Fibroblast of skin of right biceps (primary cell): ENCODE results near the gene INPP4B.

Experiments used
- DNase-seq: peaks from one replicate; pipeline ENCODE4 v3.0.0-alpha.2; 2013

Gene INPP4B

DNA sequence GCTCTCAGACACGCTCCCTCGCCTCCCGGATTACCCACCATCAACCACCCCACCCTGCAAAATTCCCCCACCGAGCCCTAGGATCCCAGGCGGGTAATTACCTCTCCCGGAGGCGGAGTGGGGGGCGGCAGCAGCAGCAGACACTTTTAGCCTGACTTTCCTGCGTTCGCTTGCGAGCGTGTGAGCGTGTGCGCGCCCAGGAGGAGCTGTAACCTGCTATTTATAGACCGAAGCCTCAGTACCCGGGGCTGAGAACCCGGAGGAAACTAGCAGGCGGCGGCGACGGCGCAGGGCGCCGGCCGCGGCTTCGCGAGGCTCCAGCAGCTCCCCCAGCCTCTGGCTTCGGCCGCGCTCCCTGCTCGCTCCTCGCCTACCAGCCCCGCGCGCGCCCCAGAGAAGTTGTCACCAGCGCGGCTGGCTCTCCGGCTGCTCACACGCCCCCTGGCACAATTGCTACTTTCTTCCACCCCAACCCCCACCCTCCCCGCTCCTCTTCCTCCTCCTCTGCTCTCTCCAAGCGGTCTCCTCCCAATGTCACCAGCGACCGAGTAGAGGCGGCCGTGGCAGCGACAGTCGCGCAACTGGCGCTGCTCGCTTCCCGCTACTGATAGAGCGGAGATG, at the start of gene INPP4B:
Gene INPP4B (minus strand): TSS at position 194 of the 621 bp plus-strand sequence.
- DNase-seq = peak; percentile 72

DNA sequence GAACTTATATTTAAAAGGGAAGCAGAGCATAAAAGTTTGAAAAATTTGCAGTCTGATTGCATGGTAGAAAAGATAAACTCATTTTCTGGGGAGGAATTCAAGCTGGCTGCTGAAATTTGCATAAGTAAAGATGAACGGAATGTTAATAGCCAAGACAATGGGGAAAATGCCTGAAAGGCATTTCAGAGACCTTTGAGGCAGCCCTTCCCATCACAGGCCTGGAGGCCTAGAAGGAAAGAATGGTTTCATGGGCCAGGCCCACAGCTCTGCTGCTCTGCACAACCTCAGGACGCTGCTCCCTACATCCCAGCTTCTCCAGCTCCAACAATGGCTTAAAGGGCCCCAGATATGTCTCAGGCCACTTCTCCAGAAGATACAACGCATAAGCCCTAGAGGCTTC, 46.9 kb upstream of the INPP4B start:
- no peak for DNase-seq

DNA sequence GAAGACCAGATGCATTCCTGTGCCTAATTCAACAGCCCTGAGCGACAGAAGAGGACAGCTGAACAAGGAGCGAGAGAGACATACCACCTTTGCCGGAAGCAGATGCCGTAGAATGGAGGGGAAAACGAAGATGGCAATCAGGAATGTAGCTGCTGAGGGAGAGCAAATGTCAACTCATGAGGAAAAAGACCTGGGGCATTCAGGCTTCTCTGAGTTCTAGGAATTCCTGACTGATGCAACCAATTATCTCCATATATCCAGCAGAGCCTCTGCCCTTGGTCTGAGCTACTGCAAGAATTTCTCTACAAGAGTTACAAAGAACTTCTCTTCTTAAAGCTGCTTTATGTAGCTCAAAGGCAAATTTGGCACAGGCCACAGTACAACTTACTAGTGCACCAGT, 40.5 kb upstream of the INPP4B start:
- no peak for DNase-seq

DNA sequence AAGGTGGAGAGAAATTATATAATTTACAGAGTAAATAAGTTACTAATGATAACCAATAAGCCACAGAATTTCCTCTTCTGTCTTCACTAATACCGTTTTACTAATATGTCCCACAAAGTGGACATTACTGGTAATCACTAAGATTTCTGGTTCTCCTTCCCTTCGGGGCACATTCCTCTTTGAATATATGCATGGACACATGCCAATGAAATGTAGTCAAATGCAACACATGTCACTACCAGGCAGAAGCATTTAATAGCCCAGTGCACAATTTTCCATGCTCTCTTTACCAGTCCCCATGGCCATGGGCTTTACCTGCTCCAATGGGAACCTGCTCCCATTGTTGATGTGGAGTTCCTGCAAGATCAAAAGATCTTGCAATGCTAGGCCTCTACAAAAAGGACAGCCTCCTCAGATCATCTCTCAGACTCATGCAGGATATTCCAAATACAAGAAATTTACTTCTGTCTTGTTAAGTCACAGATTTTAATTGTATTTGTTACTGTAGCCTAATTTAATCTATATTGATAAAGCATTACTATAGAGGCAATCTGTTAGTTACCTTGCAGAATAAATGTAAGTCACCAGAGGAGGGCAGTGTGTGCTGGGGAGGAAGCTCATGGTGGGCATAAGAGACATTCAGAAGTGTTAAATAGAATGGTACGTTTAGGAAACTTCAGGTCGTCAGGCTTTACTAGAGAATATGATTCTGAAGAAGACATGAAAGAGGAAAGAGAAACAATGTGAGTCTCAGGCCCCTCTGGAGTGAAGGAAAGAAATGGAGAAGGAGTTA, 37.1 kb upstream of the INPP4B start:
- peak; percentile 10 for DNase-seq

DNA sequence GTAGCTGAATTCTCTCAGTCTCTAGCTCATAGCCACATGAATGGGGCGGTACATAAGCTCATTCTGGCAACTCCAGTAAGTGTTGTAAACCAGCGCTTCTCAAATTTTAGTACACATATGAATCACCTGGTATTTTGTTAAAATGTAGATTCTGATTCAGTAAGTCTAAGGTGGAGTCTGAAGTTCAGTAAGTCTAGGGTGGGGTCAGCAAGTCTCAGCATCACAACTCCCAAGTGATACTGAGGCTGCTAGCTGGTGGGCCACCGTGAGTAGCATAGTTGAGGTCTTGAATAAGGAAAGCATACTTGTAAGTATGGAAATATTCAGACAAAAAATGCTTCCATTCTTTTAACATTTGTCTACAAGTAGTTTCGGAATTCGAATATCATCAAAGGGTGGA, 36.1 kb upstream of the INPP4B start:
- no peak for DNase-seq

DNA sequence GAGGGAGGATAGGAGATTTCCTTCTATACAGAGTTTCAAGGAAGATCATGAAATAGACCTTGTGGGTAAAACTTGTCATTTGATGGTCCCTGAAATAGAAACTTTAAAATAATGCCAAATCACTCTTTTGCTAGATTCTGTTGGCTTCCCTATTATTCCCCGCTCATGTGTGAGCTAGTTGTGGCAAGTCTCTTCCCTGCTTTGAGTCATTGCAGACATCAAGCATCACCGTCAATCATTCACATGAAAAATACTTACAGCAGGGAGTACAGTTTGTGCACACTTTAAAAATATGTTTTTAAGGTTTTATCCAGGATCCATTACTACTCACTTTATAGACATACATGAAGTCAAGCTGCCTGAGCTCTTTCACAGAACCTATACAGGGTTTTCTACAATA, 35.2 kb upstream of the INPP4B start:
- no peak for DNase-seq

DNA sequence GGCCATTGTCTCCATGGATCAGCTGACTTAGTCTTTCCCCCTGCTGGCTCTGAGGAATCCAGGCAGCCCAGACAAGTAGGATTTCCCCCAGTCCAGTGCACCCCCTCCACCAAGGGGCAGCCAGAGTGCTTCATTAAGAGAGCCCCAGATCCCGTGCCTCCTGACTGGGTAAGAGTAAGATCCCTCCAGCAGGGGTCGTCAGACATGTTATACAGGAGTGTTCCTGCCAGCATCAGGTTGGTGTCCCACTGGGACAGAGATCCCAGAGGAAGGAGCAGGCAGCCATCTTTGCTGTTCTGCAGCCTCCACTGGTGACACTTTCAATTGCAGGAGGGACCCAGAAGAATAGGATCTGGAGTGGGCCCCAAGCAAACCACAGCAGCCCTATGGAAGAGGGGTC, 29.0 kb upstream of the INPP4B start:
- no peak for DNase-seq

DNA sequence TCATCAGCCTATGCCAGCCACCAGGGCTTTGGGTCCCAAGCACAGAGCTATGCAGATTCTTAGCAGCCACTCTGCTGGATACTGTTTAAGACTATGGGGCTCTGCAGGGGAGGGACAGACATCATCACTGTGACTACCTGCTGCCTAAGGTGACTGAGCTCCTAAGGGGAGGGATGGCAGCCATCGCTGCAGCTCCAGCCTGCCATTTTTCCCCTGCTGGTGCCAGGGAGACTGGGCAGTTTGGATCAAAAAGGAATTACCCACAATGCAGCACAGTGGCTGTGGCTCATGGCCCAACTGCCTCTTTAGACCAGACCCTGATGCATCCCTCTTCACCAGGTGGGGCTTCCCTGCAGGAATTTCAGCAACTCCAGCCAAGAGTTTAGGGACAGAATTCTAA, 28.6 kb upstream of the INPP4B start:
- no peak for DNase-seq

DNA sequence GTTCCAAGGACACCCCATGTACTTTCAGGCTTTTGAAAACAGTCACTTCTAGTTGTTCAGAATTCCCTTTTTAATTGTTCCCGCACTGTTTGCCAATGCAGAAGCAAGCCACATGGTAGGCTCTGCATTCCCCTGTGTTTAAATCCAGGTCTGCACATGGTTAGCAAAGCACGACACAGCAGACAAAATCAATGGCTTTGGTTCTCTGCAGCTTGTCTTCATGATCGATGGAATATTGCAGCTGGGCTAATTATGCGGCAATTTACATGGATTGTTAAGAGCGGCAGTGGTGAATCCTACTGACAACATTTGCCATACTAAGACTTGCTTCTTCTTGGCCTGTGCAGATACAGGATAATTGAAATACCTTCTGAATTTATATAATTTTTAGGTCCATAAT, 20.6 kb upstream of the INPP4B start:
- DNase-seq = no peak

DNA sequence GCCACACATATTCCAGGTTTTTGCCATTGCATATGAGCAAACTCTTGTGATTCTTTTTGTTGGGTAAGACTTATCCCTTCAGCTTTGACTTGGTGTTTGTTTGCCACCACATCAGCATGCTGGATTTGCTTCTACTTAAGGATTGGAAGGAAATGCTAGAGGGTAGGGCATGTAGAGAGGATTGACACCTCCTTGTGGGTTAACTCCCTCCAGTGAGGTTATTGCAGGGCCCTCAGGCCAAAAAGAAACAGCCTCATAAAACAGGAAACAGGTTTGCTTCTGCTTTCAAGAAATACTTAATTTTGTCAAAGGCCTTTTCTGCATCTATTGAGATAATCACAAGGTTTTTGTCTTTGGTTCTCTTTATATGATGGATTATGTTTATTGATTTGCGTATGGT, 15.2 kb upstream of the INPP4B start:
- no peak for DNase-seq

DNA sequence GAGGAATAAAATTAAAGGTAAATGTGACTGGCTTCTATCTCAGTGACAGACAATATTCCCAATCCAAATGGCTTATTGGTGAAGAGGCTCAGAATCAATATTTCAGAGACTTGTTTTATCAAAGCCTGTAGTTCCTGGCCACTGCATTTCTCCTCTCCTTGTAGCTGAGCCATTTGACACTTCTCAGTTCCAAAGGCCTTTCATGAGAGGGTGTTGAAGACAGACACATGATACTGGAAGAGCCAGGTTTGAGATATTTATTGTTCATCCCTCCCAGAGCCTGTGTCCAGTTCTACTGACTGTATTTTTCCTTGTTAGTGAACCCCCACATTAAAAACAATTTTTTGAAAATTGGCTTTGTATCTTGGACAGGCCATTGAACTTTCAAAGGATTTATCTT, 12.9 kb upstream of the INPP4B start:
- DNase-seq = no peak

DNA sequence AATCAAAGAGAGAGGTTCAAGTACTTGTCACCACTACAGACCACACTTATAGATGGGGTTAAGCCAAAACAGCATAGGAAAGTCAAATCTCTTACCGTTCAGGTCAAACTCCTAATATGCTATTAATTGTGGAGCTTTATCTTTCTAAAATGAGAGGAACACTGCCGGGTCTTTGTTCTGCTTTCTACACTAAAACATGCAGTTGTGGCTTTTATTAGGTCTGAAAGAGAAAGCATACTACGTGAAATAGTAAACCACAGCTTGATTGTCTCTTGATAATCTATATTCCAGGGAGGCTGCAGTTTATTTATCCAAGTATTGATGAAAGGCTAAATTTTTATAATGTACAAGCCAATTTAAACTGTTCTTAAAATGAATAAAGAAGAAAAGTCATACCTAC, 12.3 kb upstream of the INPP4B start:
- no peak for DNase-seq

DNA sequence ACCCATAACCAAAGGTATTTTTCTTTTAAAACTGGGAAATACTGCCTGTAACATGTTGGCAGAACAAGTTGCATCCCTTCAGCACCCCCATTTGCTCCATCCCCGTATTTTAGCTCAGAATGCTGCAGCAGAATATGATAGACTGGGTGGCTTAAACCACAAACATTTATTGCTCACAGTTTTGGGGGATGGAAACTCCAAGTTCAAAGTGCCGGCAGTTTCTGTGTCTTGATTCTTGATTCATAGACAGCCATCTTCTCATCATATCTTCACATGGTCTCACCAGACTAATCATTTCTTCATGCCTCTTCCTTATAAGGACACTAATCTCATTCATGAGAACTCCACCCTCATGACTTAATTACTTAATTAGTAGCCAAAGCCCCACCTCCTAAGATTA, 10.5 kb upstream of the INPP4B start:
- DNase-seq = peak; percentile 54

DNA sequence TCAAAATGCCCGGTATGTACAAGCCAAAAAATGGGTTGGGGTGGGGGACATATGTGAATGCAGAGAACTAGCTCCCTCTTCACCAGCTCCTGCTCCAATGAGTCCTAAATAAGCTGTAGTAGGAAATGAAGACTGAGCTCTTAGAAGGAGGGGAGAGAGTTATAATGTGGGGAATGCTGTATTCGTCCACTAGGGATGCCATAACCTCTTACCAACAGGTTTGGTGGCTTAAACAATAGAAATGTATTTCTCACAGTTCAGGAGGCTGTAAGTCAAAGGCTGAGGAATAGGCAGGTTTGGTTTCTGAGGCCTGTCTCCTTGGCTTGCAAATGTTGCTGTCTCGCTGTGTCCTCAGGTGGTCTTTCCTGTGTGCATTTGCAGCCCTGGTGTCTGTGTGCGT, 4.4 kb upstream of the INPP4B start:
- DNase-seq = no peak

DNA sequence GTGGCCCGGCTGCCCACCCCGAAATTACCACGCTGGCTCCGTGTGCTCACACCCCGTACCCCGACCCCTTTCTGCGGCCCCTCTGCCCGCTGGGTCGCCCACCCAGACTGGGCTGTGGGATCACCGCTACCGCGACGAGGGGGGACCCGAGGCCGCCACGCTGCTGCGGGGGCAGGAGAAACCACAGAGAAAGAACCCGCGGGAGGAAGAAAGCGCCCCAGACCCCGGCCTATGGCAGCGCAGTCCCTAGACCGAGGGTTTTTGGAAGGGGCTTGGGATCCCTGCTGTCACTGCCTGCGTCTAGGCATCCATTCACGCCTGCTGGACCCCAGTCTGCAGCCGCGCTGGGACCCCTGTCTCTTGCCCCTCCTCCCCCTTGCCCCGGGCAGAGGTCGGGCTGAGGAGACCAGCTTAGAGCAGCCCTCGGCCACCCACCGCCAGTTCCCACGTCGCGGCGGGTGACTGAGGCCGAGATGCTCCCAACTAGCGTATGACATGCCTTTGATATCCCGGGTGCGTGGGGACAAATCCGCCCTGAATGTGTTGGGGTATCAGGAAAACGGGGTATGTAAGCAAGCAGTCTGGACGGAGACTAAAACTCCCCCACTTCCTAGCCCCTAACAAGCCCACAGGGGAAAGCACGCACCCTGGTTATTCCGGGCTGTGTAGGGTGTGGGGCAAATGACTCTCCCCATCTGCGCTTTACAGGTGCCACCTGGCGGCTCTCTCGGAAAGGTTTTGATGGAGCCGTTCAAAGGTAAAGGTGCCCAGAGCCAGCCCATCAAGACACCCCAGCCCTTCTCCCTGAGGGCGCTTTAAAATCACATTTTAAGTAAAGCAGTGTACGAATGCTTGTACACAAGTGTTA, 862 bp upstream of the INPP4B start:
- DNase-seq = peak; percentile 23

DNA sequence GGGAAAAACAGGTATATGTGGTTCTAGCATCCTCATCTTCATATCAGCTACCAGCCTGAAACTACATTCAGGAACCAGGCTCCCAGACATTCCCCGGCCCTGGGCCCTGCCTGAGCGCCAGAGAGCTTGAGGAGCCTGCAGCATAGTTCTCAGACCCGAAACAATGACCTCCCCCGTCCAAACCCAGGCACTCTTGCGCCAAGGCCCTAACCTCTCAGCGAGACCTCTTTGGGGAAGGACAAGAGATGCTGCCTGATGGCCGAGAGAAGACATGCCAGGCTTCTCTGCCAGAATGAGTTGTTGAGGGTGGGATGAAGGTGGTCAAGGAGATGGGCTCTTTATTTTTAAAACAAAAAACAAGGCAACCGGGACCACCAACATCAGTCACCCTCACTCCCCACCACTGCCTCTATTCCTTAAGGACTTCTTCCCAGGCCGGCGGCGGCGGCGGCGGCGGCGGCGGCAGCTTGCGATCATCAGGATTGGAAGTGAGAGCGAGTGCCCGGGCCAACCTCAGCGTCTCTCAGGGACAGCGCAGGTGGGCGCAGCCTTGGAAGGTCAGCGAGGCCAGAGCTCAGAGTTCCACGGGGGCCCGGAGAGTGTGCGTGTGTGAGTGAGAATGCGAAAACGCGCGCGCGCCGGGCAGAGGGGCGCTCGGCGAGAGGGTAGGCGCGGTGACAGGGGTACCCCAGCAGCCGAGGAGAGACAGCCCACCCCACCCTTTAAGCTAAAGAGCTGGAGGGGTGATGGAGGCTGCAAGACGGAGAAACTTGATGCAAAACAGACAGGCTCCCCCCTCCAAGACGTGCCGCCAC, 601 bp downstream of the INPP4B start:
- DNase-seq = no peak

DNA sequence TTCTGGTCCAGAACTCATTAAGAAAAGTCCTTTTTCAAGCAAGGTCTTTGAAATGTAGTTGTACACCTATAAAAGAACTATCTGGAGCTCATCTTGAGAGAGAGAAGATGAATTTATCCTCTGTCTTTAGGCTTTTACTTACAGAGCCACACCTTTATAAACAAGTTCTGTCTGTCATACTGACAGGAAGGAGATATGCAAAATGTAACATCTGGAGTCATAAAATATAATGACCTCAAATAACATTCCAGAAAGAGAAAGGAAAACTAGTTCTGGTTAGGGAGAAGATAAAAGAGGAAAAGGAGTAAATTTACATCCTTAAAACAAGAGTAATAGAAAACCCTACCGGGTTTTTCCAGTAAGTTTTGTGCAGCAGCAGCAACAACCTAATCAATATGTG, 1.3 kb downstream of the INPP4B start:
- DNase-seq = no peak

DNA sequence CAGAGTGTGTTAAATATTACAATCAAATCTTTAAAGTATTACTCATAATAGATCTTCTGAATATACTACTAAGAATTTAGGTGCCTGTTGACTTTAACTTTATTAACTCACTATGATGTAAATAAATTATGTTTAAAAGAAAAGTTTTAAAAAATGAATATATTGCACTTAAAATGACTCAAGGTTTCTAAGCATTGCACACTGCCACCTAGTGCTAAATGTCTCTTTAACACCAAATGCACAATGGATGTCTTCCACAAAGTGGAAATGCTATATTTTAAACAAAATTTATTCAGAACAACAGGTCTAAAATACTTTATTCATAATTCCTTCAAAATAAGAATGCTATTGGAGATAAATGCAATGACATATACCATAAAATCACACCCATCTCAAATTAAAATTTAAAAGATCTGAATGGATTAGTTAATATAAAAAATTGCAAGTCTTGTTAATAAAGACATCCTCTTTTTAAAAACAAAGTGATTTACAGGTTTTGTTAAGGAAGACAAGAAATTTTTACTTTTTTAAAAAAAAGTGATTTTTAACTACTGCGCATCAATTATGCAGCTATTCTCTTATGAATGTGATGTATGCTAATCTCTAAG, 5.5 kb downstream of the INPP4B start:
- DNase-seq = peak; percentile 40

DNA sequence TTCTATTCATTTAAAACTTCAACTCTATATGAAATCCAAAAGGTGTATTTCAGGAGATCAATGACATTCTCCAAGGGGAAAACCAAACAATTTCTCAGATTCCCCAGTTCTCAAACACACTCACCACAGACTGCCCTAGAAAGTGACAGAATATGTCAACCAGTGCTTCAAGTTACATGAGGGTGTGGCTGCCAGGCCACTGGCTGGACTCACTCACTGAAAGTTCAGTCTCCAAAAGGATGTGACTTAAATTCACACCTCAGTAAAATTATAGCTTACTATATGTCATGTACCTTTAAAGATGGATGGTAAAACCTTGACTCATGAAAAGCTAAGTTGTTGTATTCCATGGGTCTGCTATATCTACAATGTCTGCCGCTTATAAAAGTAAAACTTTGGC, 7.3 kb downstream of the INPP4B start:
- no peak for DNase-seq

DNA sequence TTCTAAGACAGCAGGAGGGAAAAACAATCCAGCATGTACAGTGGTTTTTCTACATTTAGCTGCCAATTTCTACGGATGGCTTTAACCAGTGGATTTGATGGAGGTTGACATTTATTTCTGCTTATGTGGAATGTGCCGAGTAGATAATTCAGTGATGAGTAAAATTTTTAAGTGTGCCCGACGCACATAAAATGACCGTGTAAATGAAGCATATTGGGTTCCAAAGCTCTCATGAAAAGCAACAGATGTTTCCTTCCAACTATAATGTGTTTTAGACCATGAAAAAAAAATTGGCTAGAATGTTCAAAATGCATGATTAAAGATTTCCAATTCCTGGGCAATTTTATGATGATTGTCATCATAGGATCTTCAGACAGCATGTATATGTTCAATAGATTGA, 14.1 kb downstream of the INPP4B start:
- DNase-seq = no peak

DNA sequence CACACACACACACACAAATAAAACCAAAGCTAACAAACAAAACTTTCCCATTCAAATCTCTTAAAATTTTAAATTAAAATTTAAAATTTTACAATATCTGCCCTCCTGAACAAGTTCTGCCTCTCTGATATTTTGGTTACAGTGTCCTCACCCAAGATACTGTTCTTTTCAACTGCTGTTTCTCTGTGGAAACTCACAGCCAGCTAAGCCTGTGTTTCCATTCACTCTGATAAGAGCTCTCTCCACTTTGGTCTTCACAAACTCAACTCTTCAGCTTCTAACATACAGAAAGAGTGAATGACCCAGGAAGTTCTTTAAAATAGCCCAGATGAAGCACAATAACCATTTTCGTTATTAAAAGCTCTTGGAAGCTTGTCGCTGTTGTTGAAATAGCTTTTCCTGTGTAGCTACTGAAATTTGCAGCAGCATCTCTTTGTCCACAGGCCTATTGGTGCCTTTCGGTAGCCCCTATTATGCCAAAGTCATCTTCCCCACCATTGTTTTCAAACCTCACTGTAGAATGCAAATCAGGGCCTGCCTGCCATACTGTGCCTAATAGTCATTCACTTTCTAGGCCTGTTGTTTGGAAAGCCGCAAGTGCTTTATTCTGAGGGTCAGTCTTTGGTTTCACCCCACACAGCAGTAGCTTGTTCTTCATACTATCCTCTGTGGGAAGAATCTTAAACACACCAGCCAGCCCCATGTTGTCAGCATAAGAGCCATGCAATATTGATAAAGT, 19.4 kb downstream of the INPP4B start:
- DNase-seq = no peak

DNA sequence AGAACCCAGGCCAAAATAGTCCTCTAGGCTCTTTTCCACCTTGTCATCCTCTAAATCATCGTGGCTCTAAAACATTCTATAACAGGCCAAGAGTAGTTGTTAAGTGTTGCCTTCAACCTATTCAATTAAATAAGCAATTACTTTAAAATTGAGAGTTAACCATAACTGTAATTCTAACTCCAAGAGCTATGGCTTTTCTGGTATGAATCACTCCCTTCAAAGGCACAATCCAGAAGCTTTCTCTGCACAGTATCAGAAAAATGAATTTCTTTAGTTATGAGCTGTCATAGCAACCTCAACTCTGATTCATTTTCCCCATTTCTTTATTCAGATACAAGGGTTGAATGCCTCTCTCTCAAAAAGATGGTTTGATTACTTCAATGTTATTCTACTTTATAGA, 21.7 kb downstream of the INPP4B start:
- peak; percentile 58 for DNase-seq
